Upper lobe of left lung (tissue), 4 donors: ENCODE results near the gene ACCSL.

Experiments
- EP300 ChIP-seq, 4 donors: sonication (generic); formaldehyde crosslinking; IDR thresholded peaks; one replicate each; pipeline ENCODE4 v1.5.1; 2017; ENCODE audit warnings: antibody characterized with exemption in 4 of 4, control low read depth in 2 of 4
- POLR2A ChIP-seq, 4 donors: fragments of 450-650 bp; IDR thresholded peaks; one replicate each; pipeline ENCODE4 v1.5.1; 2016 to 2017; ENCODE audit warnings: antibody characterized with exemption in 4 of 4, mild to moderate bottlenecking in 2 of 4

GRCh38 chr11:44010789-44011251 lies 37.0 kb upstream of the ACCSL start:
- TF ChIP-seq EP300 (IDR thresholded peaks at IDR 0.05) (no peak), POLR2A (IDR thresholded peaks at IDR 0.05) (no peak)
